GM21576 (cell line): ENCODE data around the gene MT2A.
"Not testable (repeated sequence)": the region's sequence is repeated elsewhere in the genome, so short reads cannot be mapped to it uniquely, and the experiment has no call there.

ENCODE experiments used
- ATAC-seq: cut with Tn5 transposase; IDR thresholded peaks from one replicate; pipeline ENCODE4 v1.9.1; 2021; ENCODE audit warnings: mild to moderate bottlenecking, moderate library complexity; ENCODE audit not compliant: unreplicated experiment

MT2A gene

DNA sequence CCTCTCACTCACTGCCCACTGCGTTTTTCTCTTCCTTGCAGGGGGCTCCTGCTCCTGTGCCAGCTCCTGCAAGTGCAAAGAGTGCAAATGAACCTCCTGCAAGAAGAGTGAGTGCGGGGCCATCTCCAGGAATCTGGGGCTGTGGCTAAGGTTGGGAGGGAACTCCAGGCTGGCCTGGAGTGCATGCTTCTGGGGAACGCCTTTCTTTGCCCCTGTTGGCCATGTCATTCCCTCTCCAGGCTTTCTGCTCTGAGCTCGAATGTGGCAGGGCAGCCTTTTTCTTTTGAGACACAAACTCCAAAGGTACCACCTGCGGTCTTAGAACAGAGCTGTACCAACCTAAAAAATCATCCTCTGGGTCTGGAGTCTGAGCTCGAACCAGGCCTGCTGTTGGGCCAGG, 9.8 kb downstream of the MT2A start:
- ATAC-seq, result no peak

DNA sequence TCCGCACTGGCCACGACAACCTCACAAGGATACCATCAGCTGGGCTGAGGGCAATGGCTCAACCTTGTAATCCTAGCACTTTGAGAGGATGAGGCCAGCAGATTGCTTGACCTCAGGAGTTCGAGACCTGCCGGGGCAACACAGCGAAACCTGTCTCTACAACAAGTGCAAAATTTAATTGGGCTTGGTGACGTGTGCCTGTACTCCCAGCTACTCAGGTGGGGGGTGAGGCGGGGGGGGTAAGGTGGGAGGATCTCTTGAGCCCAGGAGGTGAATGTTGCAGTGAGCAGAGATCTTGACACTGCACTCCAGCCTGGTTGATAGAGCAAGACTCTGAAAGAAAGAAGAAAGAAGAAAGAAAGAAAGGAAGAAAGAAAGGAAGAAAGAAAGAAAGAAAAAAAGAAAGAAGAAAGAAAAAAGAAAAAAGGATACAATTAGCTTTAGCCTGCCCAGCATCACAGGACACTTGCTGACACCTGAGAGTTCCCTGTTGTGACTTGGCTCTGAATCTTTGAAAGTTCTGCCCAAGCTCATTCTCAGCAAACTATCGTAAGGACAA, 12.0 kb downstream of the MT2A start:
- ATAC-seq, result no peak

DNA sequence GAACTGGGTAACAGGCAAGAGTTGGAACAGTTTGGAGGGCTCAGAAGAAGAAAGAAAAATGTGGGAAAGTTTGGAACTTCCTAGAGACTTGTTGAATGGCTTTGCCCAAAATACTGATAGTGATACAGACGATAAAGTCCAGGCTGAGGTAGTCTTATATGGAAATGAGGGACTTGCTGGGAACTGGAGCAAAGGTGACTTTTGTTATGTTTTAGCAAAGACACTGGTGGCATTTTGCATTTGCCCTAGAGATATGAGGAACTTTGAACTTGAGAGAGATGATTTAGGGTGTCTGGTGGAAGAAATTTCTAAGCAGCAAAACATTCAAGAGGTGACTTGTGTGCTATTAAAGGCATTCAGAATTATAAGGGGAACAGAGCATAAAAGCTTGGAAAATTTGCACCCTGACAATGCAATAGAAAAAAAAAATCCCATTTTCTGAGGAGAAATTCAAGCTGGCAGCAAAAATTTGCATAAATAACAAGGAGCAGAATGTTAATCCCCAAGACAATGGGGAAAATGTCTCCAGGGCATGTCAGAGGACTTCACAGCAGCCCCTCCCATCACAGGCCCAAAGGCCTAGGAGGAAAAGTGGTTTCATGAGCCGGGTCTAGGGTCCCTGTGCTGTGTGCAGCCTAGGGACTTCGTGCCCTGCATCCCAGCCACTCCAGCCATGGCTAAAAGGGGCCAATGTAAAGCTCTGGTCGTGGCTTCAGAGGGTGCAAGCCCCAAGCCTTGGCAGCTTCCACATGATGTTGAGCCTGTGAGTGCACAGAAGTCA, 13.5 kb downstream of the MT2A start:
- not testable (repeated sequence) for ATAC-seq

DNA sequence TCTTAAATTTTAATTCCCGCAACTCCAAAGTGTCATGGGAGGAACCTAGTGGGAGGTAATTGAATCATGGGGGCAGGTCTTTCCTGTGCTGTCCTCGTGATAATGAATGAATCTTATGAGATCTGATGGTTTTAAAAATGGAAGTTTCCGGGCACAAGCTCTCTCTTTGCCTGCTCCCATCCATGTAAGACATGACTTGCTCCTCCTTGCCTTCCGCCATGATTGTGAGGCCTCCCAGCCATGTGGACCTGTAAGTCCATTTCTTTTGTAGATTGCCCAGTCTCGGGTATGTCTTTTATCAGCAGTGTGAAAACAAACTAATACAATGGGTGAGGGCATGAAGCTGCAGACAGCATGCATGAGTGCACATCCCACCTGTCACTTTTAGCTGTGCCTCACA, 14.8 kb downstream of the MT2A start:
- ATAC-seq, result not testable (repeated sequence)

DNA sequence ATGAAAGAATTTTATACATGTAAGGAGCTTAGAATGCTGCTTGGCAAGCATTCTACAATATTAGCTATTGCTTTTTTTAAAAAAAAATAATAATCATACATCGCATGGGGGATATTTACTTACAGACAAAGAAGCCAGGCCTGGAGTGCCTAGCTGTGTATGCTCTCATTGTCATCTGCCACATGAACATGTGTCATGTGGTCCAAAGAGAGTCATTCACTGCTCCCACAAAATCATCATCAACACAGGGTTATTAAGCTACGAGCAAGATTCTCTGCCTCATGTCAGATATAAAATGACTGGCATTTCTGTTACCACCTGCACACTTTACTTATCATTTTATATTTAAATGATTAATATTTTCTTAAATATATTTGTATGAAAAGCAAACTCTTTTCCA, 15.3 kb downstream of the MT2A start:
- ATAC-seq, result no peak

DNA sequence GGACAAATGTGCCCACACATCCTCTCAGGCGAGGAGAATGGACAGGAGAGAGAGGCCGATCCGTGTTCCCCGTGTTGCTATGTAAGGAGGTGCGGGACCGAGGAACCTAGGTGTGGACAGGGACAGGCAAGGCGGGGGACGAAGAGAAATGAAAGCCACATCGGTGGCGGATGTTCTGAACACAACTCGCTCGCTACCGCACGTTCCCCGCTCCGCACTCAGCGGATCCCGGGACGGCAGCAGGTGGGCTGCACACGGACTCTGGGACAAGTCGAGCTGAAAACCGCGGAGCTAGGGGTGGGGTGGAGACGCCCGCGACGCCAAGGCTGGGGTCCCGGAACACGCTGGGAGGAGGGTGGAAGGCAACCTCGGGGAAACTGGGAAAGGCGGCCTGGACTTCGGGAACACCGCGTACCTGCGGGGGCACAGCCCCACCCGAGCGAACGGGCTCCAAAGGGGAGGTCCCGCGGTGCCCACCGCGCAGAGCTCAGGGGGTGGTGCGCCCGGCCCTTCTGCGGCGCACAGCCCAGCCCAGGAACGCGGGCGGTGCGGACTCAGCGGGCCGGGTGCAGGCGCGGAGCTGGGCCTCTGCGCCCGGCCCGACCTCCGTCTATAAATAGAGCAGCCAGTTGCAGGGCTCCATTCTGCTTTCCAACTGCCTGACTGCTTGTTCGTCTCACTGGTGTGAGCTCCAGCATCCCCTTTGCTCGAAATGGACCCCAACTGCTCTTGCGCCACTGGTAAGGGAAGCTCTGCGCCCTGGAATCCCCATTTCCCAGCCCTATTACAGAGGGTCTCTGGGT, 17.0 kb downstream of the MT2A start, which contains the start of gene MT1E:
Gene MT1E, plus strand, starts transcription at position 642 of the 803 bp plus-strand sequence. Its CDS starts 71 bp downstream, at position 713.
- ATAC-seq, result no peak

DNA sequence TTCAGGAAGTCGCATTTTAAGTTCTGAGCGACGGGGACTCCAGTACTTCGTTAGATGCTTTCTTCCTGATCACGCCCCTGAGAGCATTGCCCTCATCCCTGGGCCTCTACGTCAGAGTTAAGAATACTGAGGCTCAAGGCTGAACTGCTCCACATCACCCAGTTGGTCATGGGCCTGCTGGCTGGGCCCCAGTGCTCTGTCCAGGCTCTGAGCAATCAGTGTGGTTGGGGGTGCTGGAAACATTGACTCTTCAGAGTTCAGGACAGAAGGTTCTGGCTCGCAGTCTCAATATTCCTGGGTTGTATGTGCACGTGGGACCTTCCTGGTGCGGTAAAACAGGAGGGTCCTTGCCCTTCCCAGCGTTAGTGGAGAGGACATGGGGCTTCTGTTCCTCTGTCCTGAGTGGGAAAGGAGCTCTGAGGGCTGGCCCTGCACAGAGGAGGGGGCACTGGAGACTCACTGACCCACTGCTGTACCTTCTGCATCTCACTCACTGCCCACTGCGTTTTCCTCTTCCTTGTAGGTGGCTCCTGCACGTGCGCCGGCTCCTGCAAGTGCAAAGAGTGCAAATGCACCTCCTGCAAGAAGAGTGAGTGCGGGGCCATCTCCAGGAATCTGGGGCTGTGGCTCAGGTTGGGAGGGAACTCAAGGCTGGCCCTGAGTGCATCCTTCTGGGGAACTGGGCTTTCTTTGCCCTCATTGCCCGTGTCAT, 17.7 kb downstream of the MT2A start:
- ATAC-seq, result no peak

DNA sequence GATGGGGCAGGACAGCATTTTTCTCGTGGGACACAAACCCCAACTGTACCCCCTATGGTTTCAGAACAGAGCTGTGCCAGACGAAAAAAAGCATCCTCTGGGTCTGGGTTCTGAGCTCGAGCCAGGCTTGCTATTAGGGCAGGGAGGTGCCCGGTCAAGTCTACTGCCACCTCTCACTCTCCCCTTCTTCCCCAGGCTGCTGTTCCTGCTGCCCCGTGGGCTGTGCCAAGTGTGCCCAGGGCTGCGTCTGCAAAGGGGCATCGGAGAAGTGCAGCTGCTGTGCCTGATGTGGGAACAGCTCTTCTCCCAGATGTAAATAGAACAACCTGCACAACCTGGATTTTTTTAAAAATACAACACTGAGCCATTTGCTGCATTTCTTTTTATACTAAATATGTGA, 18.3 kb downstream of the MT2A start:
- no peak for ATAC-seq

DNA sequence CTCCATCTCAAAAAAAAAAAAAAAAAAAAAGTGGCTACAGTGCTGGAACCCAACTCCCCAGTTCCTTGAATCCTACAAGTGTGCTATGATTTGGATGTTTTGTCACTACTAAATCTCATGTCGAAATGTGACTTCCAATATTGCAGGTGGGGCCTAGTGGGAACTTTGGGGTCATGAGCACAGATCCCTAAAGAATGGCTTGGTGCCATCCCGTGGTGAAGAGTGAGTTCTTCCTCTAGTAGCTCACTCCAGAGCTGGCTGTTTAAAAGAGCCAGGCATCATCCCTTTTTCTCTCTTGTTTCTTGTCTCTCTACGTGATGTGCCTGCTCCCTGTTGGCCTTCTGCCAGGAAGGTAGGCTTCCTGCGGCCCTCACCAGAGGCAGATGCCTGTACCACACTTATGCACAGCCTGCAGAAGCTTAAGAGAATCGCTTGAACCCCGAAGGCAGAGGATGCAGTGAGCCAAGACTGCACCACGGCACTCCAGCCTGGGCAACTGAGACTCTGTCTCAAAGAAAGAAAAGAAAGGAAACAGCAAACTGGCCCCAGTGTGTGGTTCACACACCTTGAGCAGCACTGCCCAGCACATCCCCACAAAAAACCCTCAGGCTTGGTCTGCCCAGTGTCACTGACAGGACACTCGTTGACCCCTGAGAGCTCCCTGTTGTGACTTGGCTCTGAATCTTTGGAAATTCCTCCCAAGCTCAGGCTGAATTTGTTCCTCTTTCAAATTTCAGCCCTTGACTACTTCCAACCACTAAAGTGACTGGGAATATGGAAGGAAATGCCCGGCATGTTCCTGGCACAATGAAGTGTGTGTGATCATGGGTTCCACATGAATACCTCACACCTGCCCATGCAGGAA, 20.3 kb downstream of the MT2A start:
- no peak for ATAC-seq

DNA sequence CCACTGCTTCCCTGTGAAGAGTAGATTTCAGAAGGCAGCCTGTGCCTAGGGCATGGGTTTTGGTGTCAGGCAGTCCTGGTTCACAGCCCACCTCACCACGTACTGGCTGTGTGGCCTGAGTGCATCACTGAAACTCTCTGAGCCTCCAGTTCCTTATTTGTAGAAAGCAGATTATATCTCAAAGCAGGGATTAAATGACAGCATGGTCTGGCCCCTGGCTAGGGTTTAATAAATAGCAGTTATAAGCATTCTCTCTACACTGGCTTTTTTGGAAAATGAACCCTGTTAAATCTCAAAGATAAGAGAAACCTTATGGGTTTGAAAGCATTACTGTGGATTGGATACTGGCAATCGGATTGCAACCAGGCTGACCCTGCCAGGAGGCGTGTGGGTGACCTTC, 21.1 kb downstream of the MT2A start:
- no peak for ATAC-seq

DNA sequence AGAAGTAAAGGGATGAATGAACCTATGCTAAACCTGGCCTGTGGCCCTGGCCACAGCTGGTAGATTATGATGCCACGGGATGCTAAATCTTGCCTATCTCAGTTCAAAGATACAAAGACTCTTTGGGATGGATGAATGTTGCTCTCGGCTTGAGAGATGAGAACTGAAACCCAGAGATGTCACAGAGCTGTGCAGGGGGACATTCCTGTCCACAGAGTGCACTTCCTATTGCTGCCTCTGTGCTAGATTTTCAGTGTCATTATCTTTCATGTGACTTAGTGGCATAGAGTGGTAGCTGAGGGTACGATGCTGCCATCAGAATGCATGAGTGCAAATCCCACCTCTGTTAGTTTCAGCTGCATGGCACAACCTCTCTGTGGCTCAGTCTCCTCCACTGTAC, 21.8 kb downstream of the MT2A start:
- ATAC-seq, result peak; percentile 88

DNA sequence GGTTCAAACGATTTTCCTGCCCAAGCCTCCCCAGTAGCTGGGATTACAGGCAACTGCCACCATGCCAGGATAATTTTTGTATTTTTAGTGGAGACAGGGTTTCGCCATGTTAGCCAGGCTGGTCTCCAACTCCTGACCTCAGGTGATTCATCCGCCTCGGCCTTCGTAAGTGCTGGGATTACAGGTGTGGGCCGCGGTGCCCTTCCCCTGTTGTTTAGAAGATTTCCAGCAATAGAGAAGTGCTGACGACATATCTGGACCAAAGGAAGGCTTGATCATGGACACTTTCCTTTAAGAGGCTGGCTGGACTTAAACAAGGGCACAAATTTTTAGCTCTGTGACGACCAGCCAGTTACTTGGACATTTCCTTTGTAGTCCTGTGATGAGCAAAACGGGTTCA, 22.8 kb downstream of the MT2A start:
- ATAC-seq, result no peak

DNA sequence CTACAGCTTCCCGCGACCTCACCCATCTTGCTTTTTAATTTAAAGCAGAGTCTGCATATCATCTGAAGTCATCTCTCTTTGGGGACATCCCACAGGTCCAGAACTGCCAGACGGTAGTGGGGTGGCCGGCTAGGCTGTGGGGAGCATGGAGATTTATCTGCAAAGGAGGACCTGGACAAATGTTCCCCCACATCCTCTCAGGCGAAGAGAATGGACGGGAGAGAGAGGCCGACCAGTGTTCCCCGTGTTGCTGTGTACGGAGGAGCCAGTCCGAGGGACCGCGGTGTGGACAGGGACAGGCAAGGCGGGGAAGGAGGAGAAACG, 23.4 kb downstream of the MT2A start:
- no peak for ATAC-seq

DNA sequence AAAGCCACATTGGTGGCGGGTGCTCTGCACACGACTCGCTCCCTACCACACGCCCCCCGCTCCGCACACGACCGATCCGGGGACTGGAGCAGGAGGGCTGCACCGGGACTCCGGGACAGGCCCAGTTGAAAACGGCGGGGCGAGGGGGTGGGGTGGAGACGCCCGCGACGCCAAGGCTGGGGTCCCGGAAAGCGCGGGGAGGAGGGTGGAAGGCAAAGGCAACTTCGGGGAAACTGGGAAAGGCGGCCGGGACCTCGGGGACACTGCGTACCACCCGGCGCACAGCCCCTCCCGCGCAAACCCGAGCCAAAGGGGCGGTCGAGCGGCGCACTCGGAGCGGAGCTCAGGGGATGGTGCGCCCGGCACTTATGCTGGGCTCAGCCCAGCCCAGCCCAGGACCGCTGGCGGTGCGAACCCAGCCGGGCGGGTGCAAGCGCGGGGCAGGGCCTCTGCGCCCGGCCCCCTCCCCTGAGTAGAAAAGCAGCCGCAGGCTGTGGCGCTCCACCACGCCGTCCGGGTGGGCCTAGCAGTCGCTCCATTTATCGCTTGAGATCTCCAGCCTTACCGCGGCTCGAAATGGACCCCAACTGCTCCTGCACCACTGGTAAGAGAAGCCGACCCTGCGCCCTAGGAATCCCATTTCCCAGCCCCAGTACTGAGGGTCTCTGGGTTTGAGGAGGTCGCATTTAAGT, 23.9 kb downstream of the MT2A start, which contains the start of gene MT1M:
Gene MT1M, plus strand, starts transcription at position 504 of the 692 bp plus-strand sequence. Its CDS starts 73 bp downstream, at position 577.
- ATAC-seq, result no peak

DNA sequence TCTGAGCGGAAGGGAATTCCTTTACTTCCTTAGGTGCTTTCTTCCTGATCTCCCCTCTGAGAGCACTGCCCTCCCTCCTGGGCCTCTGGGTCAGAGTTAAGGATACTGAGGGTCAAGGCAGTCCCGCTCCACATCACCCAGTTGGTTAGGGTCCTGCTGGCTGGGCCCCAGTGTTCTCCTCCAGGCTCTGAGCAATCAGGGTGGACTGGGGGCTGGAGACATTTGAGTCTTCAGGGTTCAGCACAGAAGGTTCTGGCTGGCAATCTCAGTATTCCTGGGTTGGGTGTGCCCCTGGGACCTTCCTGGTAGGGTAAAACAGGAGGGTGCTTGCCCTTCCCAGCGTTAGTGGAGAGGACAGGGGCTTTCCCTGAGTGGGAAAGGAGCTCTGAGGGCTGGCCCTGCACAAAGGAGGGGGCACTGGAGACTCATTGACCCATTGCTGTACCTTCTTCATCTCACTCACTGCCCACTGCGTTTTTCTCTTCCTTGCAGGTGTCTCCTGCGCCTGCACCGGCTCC, 24.5 kb downstream of the MT2A start:
- no peak for ATAC-seq

DNA sequence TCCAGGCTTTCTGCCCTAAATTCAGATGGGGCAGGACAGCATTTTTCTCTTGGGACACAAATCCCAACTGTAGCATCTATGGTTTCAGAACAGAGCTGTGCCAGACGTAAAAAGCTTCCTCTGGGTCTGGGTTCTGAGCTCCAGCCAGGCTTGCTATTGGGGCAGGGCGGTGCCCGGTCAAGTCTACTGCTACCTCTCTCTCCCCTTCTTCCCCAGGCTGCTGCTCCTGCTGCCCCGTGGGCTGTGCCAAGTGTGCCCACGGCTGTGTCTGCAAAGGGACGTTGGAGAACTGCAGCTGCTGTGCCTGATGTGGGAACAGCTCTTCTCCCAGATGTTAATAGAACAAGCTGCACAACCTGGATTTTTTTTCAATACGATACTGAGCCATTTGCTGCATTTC, 25.2 kb downstream of the MT2A start:
- no peak for ATAC-seq

DNA sequence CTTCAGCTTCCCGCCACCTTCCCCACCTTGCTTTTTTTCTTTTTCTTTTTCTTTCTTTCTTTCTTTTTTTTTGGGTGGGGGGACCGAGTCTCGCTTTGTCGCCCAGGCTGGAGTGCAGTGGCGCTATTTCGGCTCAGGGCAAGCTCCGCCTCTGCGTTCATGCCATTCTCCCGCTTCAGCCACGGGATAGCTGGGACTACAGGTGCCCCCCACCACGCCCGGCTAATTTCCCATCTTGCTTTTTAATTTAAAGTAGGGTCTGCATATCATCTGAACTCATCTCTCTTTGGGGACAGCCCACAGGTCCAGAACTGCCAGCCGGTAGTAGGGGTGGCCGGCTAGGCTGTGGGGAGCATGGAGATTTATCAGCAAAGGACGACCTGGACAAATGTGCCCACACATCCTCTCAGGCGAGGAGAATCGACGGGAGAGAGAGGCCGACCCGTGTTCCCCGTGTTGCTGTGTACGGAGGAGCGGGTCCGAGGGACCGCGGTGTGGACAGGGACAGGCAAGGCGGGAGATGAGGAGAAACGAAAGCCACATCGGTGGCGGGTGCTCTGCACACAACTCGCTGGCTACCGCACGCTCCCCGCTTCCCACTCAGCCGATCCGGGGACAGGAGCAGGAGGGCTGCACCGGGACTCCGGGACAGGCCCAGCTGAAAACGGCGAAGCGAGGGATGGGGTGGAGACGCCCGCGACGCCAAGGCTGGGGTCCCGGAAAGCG, 26.5 kb downstream of the MT2A start:
- no peak for ATAC-seq

DNA sequence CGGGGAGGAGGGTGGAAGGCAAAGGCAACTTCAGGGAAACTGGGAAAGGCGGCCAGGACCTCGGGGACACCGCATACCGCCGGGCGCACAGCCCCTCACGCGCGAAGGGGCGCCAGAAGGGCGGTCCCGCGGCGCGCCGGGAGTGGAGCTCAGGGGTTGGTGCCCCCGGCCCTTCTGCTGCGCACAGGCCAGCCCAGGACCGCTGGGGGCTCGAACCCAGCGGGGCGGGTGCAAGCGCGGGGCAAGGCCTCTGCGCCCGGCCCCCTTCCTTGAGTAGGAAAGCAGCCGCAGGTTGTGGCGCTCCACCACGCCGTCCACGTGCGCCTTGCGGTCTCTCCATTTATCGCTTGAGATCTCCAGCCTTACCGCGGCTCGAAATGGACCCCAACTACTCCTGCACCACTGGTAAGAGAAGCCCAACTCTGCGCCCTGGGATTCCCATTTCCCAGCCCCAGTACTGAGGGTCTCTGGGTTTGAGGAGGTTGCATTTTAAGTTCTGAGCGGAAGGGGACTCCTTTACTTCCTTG, 27.1 kb downstream of the MT2A start:
- ATAC-seq, result no peak
